GM12878 (cell line): ENCODE results near the gene GREB1.

ENCODE experiments used
- BACH1 ChIP-seq: fragments of 450-650 bp; IDR thresholded peaks from 2 replicates; pipeline ENCODE4 v1.6.1; 2017; ENCODE audit warnings: mild to moderate bottlenecking, borderline replicate concordance
- BRCA1 ChIP-seq: IDR thresholded peaks from 2 replicates; pipeline ENCODE4 v1.6.1; 2011; ENCODE audit warnings: low read depth, low read length, improper control_type of control experiment
- EP300 ChIP-seq, 2 experiments: fragments of 150-350 bp in 1 of 2; IDR thresholded peaks; 2 replicates each; pipeline ENCODE4 v1.6.1; 2011 to 2012; ENCODE audit warnings: low read depth in 2 of 2, low read length in 2 of 2, borderline replicate concordance in 1 of 2, improper control_type of control experiment in 1 of 2, inconsistent platforms in 1 of 2; ENCODE audit not compliant: control insufficient read depth in 1 of 2
- KAT2A ChIP-seq: conservative IDR thresholded peaks from 2 replicates; pipeline ENCODE4 v1.6.1; 2011; ENCODE audit warnings: low read depth, low read length; ENCODE audit not compliant: control insufficient read depth
- KDM1A ChIP-seq: fragments of 200-600 bp; sonication (generic); IDR thresholded peaks from 2 replicates; pipeline ENCODE4 v1.6.1; 2016; ENCODE audit warnings: borderline replicate concordance
- POLR2AphosphoS5 ChIP-seq: IDR thresholded peaks from 2 replicates; pipeline ENCODE4 v1.6.1; 2011; ENCODE audit warnings: mild to moderate bottlenecking, low read length, inconsistent platforms
- RCOR1 ChIP-seq: conservative IDR thresholded peaks from 2 replicates; pipeline ENCODE4 v1.6.1; 2012; ENCODE audit warnings: low read depth, low read length, improper control_type of control experiment
- SIN3A ChIP-seq: IDR thresholded peaks from 2 replicates; pipeline ENCODE4 v1.6.1; 2012; ENCODE audit warnings: low read depth, low read length, improper control_type of control experiment
- TF ChIP-seq, protein P1 (sequence below): fragments of 450-650 bp; IDR thresholded peaks from 2 replicates; pipeline ENCODE4 v1.6.1; 2016; ENCODE audit warnings: mild to moderate bottlenecking
- TF ChIP-seq, protein P2 (sequence below), 3 experiments: IDR thresholded peaks in 2 of 3; conservative IDR thresholded peaks in 1 of 3; 2 replicates each; pipeline ENCODE4 v1.5.1; 2011; ENCODE audit warnings: low read depth in 3 of 3, low read length in 3 of 3, mild to moderate bottlenecking in 3 of 3, control low read depth in 2 of 3, moderate library complexity in 2 of 3, inconsistent platforms in 1 of 3, mixed read lengths in 1 of 3; ENCODE audit not compliant: control insufficient read depth in 2 of 3, insufficient read depth in 1 of 3; ENCODE audit errors: extremely low read depth in 1 of 3
- TF ChIP-seq, protein P3 (sequence below): IDR thresholded peaks from 2 replicates; pipeline ENCODE4 v1.6.1; 2012; ENCODE audit warnings: mild to moderate bottlenecking, low read depth, low read length
- TF ChIP-seq, protein P4 (sequence below): fragments of 450-650 bp; IDR thresholded peaks from 2 replicates; pipeline ENCODE4 v1.6.1; 2016; ENCODE audit warnings: mild to moderate bottlenecking, moderate library complexity, borderline replicate concordance
- TF ChIP-seq, protein P5 (sequence below): IDR thresholded peaks from 2 replicates; pipeline ENCODE4 v1.6.1; 2011; ENCODE audit warnings: borderline replicate concordance, low read depth, mild to moderate bottlenecking, moderate library complexity, mixed read lengths, low read length; ENCODE audit not compliant: insufficient read depth; ENCODE audit errors: extremely low read length

DNA sequence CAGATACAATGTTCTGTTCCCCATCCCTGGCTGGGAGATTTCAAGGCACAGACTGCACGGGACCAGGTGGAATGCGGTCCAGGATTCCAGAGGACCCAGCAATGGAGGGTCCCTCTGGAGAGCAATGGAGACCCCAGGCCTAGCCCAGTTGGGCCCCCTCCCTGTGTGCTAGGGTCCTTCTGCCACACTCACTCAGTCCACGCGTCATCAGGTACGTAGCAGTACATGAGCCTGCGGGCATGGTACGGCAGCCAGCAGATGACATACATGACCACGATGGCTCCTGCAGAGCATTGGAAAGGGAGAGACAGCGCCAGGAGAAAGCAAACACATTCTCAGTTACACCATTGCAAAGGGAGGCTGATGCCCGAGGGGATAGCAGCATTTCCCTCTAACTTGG, 126.0 kb downstream of the GREB1 start:
- TF ChIP-seq, protein P1, sequence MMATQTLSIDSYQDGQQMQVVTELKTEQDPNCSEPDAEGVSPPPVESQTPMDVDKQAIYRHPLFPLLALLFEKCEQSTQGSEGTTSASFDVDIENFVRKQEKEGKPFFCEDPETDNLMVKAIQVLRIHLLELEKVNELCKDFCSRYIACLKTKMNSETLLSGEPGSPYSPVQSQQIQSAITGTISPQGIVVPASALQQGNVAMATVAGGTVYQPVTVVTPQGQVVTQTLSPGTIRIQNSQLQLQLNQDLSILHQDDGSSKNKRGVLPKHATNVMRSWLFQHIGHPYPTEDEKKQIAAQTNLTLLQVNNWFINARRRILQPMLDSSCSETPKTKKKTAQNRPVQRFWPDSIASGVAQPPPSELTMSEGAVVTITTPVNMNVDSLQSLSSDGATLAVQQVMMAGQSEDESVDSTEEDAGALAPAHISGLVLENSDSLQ, result no peak
- TF ChIP-seq KDM1A (no peak), BACH1 (no peak), SIN3A (no peak), EP300 (IDR thresholded peaks at IDR 0.05; ENCODE audit: borderline replicate concordance in 1 of 2, control insufficient read depth in 1 of 2, low read depth in 2 of 2, low read length in 2 of 2) (no peak), RCOR1 (no peak), KAT2A (no peak), POLR2AphosphoS5 (no peak), BRCA1 (no peak)
- TF ChIP-seq, protein P2, sequence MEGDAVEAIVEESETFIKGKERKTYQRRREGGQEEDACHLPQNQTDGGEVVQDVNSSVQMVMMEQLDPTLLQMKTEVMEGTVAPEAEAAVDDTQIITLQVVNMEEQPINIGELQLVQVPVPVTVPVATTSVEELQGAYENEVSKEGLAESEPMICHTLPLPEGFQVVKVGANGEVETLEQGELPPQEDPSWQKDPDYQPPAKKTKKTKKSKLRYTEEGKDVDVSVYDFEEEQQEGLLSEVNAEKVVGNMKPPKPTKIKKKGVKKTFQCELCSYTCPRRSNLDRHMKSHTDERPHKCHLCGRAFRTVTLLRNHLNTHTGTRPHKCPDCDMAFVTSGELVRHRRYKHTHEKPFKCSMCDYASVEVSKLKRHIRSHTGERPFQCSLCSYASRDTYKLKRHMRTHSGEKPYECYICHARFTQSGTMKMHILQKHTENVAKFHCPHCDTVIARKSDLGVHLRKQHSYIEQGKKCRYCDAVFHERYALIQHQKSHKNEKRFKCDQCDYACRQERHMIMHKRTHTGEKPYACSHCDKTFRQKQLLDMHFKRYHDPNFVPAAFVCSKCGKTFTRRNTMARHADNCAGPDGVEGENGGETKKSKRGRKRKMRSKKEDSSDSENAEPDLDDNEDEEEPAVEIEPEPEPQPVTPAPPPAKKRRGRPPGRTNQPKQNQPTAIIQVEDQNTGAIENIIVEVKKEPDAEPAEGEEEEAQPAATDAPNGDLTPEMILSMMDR (IDR thresholded peaks at IDR 0.05 in 2 of 3, conservative IDR thresholded peaks at IDR 0.05 in 1 of 3; ENCODE audit: control insufficient read depth in 2 of 3, extremely low read depth in 1 of 3, insufficient read depth in 1 of 3, low read depth in 3 of 3, low read length in 3 of 3), result no peak
- TF ChIP-seq, protein P3, sequence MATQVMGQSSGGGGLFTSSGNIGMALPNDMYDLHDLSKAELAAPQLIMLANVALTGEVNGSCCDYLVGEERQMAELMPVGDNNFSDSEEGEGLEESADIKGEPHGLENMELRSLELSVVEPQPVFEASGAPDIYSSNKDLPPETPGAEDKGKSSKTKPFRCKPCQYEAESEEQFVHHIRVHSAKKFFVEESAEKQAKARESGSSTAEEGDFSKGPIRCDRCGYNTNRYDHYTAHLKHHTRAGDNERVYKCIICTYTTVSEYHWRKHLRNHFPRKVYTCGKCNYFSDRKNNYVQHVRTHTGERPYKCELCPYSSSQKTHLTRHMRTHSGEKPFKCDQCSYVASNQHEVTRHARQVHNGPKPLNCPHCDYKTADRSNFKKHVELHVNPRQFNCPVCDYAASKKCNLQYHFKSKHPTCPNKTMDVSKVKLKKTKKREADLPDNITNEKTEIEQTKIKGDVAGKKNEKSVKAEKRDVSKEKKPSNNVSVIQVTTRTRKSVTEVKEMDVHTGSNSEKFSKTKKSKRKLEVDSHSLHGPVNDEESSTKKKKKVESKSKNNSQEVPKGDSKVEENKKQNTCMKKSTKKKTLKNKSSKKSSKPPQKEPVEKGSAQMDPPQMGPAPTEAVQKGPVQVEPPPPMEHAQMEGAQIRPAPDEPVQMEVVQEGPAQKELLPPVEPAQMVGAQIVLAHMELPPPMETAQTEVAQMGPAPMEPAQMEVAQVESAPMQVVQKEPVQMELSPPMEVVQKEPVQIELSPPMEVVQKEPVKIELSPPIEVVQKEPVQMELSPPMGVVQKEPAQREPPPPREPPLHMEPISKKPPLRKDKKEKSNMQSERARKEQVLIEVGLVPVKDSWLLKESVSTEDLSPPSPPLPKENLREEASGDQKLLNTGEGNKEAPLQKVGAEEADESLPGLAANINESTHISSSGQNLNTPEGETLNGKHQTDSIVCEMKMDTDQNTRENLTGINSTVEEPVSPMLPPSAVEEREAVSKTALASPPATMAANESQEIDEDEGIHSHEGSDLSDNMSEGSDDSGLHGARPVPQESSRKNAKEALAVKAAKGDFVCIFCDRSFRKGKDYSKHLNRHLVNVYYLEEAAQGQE, result no peak
- TF ChIP-seq, protein P4, sequence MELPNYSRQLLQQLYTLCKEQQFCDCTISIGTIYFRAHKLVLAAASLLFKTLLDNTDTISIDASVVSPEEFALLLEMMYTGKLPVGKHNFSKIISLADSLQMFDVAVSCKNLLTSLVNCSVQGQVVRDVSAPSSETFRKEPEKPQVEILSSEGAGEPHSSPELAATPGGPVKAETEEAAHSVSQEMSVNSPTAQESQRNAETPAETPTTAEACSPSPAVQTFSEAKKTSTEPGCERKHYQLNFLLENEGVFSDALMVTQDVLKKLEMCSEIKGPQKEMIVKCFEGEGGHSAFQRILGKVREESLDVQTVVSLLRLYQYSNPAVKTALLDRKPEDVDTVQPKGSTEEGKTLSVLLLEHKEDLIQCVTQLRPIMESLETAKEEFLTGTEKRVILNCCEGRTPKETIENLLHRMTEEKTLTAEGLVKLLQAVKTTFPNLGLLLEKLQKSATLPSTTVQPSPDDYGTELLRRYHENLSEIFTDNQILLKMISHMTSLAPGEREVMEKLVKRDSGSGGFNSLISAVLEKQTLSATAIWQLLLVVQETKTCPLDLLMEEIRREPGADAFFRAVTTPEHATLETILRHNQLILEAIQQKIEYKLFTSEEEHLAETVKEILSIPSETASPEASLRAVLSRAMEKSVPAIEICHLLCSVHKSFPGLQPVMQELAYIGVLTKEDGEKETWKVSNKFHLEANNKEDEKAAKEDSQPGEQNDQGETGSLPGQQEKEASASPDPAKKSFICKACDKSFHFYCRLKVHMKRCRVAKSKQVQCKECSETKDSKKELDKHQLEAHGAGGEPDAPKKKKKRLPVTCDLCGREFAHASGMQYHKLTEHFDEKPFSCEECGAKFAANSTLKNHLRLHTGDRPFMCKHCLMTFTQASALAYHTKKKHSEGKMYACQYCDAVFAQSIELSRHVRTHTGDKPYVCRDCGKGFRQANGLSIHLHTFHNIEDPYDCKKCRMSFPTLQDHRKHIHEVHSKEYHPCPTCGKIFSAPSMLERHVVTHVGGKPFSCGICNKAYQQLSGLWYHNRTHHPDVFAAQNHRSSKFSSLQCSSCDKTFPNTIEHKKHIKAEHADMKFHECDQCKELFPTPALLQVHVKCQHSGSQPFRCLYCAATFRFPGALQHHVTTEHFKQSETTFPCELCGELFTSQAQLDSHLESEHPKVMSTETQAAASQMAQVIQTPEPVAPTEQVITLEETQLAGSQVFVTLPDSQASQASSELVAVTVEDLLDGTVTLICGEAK, result no peak
- TF ChIP-seq, protein P5, sequence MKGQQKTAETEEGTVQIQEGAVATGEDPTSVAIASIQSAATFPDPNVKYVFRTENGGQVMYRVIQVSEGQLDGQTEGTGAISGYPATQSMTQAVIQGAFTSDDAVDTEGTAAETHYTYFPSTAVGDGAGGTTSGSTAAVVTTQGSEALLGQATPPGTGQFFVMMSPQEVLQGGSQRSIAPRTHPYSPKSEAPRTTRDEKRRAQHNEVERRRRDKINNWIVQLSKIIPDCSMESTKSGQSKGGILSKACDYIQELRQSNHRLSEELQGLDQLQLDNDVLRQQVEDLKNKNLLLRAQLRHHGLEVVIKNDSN, result no peak
